Transverse colon (tissue), 4 donors: ENCODE results near the gene GRIPAP1.

Experiments used
- EP300 ChIP-seq: sonication (generic); formaldehyde crosslinking; IDR thresholded peaks from one replicate; pipeline ENCODE4 v1.6.1; 2017; ENCODE audit warnings: antibody characterized with exemption, low read depth
- POLR2A ChIP-seq: fragments of 450-650 bp; IDR thresholded peaks from one replicate; pipeline ENCODE4 v1.6.1; 2016; ENCODE audit warnings: antibody characterized with exemption, mild to moderate bottlenecking, moderate library complexity
- POLR2AphosphoS5 ChIP-seq, 3 donors: sonication (generic); formaldehyde crosslinking; IDR thresholded peaks; one replicate each; pipeline ENCODE4 v1.6.1; 2016; ENCODE audit warnings: antibody characterized with exemption in 3 of 3
- TF ChIP-seq, protein P1 (sequence below), 5 experiments: fragments of 200-600 bp in 3 of 5; fragments of 450-650 bp in 2 of 5; sonication (generic) in 3 of 5; IDR thresholded peaks; 1 replicate in 2 of 5; 2 replicates in 3 of 5; pipeline ENCODE4 v1.5.1; 2016 to 2017; ENCODE audit warnings: antibody characterized with exemption in 5 of 5, inconsistent platforms in 3 of 5, mild to moderate bottlenecking in 2 of 5, moderate library complexity in 1 of 5

DNA sequence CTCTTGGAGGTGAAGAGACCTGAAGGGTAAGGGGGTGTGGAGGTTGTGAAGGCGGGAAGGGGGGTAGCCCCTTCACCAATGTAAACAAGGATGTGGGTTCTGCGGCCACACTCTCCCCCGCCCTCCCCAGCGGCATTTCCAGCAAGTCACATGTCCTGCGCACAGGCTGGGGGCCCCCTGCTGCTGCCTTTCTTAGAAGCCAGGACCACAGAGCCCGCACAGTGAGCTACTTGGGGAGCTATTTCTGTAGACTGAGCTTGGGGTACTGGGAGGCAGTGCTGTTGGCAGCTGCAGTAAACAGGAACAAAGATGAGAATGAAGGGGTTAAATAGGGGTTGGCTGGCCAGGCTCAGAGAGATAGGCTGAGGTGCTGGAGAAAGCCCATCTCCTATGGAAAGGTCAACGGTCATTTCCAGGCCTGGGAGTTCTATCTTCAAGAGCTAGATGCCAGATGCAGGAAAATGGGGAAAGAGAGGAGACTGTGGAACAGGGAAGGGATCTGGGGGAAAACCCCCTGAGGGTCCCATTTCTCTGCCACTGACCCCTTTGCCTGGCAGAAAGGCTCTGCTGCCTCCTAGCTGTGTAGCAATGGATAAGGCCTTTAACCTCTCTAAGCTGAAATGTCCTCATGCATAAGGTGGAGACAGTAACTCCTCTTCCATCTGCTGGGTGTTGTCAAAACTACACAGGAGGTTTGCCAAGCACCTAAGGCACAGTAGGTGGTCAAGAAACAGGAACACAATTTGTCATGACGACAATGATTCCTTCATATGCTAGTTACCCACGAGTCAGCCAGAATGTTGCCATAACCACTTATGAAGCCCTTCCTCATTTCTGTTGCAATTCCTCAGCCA lies 64.8 kb downstream of the GRIPAP1 start:
- TF ChIP-seq, protein P1, sequence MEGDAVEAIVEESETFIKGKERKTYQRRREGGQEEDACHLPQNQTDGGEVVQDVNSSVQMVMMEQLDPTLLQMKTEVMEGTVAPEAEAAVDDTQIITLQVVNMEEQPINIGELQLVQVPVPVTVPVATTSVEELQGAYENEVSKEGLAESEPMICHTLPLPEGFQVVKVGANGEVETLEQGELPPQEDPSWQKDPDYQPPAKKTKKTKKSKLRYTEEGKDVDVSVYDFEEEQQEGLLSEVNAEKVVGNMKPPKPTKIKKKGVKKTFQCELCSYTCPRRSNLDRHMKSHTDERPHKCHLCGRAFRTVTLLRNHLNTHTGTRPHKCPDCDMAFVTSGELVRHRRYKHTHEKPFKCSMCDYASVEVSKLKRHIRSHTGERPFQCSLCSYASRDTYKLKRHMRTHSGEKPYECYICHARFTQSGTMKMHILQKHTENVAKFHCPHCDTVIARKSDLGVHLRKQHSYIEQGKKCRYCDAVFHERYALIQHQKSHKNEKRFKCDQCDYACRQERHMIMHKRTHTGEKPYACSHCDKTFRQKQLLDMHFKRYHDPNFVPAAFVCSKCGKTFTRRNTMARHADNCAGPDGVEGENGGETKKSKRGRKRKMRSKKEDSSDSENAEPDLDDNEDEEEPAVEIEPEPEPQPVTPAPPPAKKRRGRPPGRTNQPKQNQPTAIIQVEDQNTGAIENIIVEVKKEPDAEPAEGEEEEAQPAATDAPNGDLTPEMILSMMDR (IDR thresholded peaks at IDR 0.05) = no peak
- no peak for TF ChIP-seq POLR2A
- TF ChIP-seq POLR2AphosphoS5 (IDR thresholded peaks at IDR 0.05) = peak in 2 of 3 donors; percentile 13 to 40
- no peak for TF ChIP-seq EP300
